ENCODE results near the gene GRM1.

DNA sequence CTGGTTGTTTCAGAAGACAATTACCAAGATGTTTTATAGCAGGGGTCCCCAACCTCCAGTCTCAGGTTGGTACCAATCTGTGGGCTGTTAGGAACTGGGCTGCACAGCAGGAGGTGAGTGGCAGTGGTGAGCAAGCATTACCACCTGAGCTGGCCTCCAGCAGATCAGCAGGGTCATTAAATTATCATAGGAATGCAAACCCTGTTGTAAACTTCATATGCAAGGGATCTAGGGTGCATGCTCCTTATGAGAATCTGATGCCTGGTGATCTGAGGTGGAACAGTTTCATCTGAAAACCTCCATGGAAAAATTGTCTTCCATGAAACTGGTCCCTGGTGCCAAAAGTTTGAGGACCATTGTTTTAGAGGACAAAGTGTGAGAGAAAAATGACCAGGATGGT lies 240.6 kb downstream of the GRM1 start:
- TF ChIP-seq EZH2 (IDR thresholded peaks at IDR 0.05; ENCODE audit: low read depth, unreplicated experiment), result no peak
- TF ChIP-seq, protein P1, sequence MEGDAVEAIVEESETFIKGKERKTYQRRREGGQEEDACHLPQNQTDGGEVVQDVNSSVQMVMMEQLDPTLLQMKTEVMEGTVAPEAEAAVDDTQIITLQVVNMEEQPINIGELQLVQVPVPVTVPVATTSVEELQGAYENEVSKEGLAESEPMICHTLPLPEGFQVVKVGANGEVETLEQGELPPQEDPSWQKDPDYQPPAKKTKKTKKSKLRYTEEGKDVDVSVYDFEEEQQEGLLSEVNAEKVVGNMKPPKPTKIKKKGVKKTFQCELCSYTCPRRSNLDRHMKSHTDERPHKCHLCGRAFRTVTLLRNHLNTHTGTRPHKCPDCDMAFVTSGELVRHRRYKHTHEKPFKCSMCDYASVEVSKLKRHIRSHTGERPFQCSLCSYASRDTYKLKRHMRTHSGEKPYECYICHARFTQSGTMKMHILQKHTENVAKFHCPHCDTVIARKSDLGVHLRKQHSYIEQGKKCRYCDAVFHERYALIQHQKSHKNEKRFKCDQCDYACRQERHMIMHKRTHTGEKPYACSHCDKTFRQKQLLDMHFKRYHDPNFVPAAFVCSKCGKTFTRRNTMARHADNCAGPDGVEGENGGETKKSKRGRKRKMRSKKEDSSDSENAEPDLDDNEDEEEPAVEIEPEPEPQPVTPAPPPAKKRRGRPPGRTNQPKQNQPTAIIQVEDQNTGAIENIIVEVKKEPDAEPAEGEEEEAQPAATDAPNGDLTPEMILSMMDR (conservative IDR thresholded peaks at IDR 0.05; ENCODE audit: low read depth in 2 of 2), result no peak
- TF ChIP-seq JUNB (IDR thresholded peaks at IDR 0.05; ENCODE audit: unreplicated experiment), result no peak
- TF ChIP-seq POLR2AphosphoS5 (IDR thresholded peaks at IDR 0.05; ENCODE audit: low read depth), result no peak
- TF ChIP-seq, protein P2, sequence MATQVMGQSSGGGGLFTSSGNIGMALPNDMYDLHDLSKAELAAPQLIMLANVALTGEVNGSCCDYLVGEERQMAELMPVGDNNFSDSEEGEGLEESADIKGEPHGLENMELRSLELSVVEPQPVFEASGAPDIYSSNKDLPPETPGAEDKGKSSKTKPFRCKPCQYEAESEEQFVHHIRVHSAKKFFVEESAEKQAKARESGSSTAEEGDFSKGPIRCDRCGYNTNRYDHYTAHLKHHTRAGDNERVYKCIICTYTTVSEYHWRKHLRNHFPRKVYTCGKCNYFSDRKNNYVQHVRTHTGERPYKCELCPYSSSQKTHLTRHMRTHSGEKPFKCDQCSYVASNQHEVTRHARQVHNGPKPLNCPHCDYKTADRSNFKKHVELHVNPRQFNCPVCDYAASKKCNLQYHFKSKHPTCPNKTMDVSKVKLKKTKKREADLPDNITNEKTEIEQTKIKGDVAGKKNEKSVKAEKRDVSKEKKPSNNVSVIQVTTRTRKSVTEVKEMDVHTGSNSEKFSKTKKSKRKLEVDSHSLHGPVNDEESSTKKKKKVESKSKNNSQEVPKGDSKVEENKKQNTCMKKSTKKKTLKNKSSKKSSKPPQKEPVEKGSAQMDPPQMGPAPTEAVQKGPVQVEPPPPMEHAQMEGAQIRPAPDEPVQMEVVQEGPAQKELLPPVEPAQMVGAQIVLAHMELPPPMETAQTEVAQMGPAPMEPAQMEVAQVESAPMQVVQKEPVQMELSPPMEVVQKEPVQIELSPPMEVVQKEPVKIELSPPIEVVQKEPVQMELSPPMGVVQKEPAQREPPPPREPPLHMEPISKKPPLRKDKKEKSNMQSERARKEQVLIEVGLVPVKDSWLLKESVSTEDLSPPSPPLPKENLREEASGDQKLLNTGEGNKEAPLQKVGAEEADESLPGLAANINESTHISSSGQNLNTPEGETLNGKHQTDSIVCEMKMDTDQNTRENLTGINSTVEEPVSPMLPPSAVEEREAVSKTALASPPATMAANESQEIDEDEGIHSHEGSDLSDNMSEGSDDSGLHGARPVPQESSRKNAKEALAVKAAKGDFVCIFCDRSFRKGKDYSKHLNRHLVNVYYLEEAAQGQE (IDR thresholded peaks at IDR 0.05; ENCODE audit: unreplicated experiment), result no peak
- TF ChIP-seq EZH2phosphoT487 (IDR thresholded peaks at IDR 0.05; ENCODE audit: unreplicated experiment), result no peak
- no peak for TF ChIP-seq STAT1 (IDR thresholded peaks at IDR 0.05; ENCODE audit: unreplicated experiment)
- TF ChIP-seq CREB1 (CRISPR knock-in tag; IDR thresholded peaks at IDR 0.05; ENCODE audit: low read depth), result no peak
- TF ChIP-seq ETS1 (IDR thresholded peaks at IDR 0.05), result no peak
